SIG-M5 (cell line): ENCODE data around the gene GSK3A.

ENCODE experiments used
- DNase-seq: peaks from one replicate; lab custom pipeline; 2025; lab: John Stamatoyannopoulos, UW

GSK3A gene

GRCh38 chr19:42225718-42226292 lies 16.6 kb downstream of the GSK3A start:
- no peak for DNase-seq

GRCh38 chr19:42224940-42225717 lies 17.3 kb downstream of the GSK3A start:
- no peak for DNase-seq

- no peak for DNase-seq
Observed at GRCh38 chr19:42220751-42221097, 21.7 kb downstream of the GSK3A start.

GRCh38 chr19:42219812-42220750 lies 22.3 kb downstream of the GSK3A start, which contains the start of gene ZNF526:
ZNF526 (plus strand) TSS chr19:42220312; CDS start chr19:42224404, 4,092 bp downstream.
- peak; percentile 49 for DNase-seq

- peak; percentile 68 for DNase-seq
Observed at GRCh38 chr19:42217520-42218437, 24.6 kb downstream of the GSK3A start, which contains the start of gene DEDD2. DEDD2 (minus strand) TSS chr19:42217677; CDS start chr19:42217007, 670 bp downstream.

- no peak for DNase-seq
Observed at GRCh38 chr19:42216653-42217519, 25.5 kb downstream of the GSK3A start.

GRCh38 chr19:42214810-42215485 lies 27.5 kb downstream of the GSK3A start:
- no peak for DNase-seq

GRCh38 chr19:42212886-42213285 lies 29.5 kb downstream of the GSK3A start:
- no peak for DNase-seq

- no peak for DNase-seq
Observed at GRCh38 chr19:42208612-42209011, 33.8 kb downstream of the GSK3A start.

- no peak for DNase-seq
Observed at GRCh38 chr19:42207767-42208271, 34.6 kb downstream of the GSK3A start.

GRCh38 chr19:42206871-42207755 lies 35.3 kb downstream of the GSK3A start:
- DNase-seq = no peak

GRCh38 chr19:42204664-42205063 lies 37.7 kb downstream of the GSK3A start:
- DNase-seq = no peak

GRCh38 chr19:42203700-42204099 lies 38.7 kb downstream of the GSK3A start:
- DNase-seq = no peak

GRCh38 chr19:42202290-42202880 lies 40.0 kb downstream of the GSK3A start:
- DNase-seq = no peak

GRCh38 chr19:42201489-42202289 lies 40.7 kb downstream of the GSK3A start:
- peak; percentile 90 for DNase-seq

- DNase-seq = no peak
Observed at GRCh38 chr19:42200116-42200715, 42.2 kb downstream of the GSK3A start.
